ENCODE results near the gene PRKCZ.

DNA sequence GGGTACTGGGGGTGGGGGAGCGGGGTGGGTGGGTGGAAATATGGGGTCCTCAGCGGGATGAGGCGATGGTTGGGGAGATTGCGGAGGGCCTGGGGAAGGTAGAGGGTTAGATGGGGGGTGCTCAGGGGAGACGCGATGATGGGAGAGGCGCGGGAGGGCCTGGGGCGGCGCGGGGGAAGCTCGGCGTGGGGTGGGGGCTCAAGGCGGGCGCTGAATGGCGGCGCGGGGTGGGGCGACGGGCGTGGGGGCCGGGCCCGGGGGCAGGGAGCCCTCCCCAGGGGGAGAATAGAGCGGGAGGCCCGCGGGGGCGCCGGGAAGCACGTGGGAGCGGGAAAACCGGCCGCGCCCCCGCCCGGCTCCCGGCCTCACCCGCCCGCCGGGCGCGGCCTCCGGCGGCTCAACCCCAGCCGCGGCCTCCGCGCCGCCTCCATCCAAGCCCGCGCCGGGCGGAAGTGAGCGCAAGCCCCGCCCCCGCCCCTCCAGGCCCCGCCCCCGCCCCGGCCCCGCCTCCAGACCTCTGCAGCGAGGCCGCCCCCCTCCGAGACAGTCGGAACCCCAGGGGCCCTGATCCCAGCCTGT, 144.2 kb downstream of the PRKCZ start, which contains the start of gene FAAP20:
- TF ChIP-seq ZNF274 (IDR thresholded peaks at IDR 0.05; ENCODE audit: low read depth, low read length) (no peak), YY1 (IDR thresholded peaks at IDR 0.05; ENCODE audit: insufficient read depth, insufficient read length) (no peak), SUZ12 (IDR thresholded peaks at IDR 0.05; ENCODE audit: extremely low read depth, insufficient read depth, insufficient read length) (no peak)

All from NT2/D1 (cell line).